ENCODE measurements around the gene LRP8.

The LRP8 gene

DNA sequence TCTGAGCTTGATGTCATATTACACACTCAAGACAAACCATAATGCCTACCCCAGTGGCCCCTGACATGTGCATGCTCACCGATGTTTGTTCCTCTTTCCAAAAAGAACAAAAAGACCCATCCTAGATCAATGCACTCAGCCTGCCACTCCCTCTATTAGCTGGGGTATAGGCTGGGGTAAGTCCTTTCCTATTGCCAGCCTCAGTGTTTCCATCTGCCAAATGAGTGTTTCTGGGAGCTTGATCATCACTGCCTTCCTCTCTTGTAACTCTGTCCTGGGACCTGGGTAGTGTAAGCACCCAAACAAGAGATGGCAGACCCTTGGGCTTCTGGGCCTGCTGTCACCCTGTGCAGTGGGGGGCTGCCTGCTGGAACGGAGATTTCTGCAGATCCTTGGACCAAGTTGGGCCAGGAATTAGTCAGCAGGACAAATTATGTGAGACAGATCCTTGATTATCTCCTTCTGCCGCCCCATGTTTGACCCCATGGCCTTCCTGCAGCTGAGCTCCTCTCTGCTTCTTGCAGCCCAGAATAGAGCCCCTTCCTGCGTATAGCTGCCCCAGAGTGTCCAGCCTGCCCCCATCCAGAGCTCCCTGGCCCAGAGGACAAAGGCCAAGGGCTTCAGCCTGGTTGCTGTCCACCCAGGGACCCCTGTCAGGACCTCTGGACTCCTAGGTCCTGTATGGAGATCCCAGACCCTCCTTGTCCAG lies 31.5 kb upstream of the LRP8 start:
- DNase-seq, result no peak

GRCh38 chr1:53356637-53357036 lies 28.8 kb upstream of the LRP8 start:
- DNase-seq, result no peak

- no peak for DNase-seq
These were observed 26.2 kb upstream of the LRP8 start for GRCh38 chr1:53354119-53354518.

- DNase-seq, result no peak
These were observed 24.7 kb upstream of the LRP8 start for GRCh38 chr1:53352561-53352960.

DNA sequence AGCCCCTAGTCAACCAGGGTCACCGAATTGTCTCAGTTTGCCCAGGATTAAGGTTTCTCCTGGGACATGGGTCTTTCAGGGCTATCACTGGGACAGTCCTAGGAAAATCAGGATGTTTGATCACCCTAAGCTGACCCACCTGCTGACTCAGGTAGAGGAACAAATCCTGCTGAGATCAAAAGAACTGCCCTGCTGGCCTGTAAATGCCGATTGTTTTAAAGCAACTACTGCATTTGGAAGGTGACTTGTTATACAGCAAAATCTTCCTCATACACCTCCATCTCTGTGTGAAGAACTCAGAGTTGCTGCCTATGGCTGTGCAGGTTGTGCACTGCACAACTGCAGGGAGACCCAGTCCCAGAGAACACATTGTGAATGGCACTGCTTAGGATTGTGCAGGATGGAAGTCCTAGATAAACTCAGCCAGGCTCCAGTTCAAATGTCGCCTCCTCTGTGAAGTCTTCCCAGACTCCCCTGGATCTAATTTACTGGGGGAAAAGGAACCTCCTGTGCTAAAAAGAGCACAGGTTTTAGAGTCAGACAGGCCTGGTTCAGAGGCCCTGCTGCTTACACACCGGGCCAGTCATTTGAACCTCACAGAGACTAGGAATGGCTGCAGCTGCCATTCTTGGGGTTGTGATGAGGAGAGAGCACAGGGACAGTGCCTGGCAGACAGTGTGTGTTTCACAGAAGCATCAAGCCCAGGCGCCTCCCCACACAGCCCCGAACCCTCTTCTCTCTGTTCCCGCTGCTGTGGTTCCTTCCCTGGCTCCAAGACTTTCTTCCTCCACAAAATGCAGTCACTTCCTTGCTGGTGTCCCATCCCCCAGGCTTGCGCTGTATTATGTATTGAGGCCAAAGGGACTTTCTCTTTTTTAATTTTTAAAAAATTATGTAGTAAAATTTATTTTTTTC lies 23.2 kb upstream of the LRP8 start:
- no peak for DNase-seq

DNA sequence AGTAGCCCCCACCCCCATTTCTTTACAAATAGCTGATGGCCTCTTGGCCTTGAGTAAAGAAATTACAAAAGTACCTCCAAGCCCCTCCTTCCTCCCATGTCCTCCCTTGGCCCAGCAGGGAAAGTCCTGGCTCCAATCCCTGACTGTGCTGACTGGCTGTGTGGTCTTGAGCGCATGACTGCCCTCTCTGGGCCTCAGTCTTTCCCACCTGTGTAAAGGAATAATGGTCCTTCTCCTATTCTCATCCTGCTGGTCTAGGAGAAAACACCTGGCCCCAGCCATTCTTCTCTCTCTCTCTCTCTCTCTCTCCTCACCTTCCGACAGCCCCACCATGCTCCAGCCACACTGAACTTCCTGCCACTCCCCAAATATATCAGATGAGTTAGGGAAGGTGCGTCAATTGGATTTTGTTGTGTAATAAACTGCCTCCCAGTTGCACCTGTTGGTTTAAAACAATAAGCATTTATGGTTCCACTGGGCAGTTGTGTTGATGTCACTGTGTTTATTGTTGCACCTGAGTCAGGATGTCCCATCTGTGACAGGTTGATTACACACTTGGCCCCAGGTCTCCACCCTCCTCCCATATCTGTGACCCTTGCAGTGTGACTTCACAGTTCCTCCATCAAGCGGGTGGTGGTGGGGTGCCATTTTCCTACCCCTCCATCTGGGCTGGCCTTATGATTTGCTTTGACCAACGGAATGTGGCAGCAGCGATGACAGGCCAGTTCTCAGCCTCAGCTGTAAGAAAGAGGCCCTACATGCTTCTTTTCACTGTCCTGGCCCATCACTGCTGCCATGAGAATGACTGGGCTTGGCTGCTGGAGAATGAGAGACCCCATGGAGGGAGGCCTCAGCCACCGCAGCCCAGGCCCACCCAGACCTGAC lies 22.3 kb upstream of the LRP8 start:
- no peak for DNase-seq

DNA sequence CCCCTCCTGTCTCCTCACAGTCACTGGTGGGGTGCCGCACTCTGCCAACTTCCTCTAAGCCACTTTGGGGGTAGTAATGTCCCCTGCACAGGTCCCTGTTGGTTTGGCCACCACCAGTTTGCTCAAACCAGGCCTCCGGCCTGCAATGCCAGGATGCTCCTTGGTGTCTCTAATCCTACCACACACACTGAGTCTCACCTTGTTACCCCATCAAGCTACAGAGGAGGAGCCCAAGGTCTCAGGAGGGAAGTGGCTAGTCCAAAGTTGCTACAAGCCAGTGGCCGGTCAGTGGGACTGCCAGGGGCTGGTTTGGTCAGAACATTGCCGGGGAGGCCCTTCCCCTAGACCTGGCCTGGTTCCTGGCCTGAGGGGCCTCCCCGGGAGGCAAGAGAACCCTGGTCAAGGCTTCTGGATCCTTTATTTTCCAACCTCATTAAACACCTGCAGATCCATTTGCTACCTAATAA lies 21.5 kb upstream of the LRP8 start:
- no peak for DNase-seq

DNA sequence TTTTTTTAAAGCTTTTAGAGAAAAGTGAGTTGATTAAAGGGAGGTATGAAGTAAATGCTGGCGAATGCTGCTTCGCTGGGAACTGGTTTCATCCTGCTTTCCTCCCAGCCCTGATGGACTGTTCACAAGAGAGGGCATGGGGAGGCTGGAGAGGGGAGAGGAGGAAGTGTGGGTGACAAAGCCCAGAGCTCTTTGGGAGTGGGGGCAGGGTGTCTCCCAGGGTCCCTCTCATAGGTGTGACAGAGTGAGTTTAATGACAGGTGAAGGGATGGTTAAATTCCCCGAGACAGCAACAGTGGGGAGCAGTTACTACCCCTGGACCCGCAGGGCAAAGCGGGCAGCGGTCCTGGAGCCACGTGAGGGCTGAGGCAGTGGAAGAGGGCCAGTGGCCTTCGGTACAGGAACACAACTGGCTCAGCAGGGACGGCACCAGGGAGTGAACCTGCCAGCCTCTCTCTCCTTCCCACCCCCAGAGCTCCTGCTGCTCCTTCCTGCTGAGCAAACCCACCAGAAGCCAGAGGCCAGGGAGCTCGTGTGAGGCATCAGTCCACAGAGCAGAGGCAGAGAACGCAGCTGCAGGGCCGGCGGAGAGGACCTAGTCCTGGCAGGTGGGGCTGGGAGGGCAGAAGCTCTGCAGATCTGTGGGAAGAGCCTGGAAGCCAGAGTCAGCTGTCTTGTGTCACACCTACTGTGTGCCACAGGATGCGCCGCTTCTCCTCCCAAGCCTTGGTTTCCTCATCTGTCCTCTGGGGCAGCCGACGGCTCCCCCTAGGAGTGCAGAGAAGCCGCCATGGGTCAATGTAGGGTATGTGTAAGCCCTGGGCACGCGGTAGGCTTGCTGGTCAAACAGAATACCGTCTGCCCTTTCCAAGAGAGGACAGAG lies 20.9 kb upstream of the LRP8 start:
- no peak for DNase-seq

DNA sequence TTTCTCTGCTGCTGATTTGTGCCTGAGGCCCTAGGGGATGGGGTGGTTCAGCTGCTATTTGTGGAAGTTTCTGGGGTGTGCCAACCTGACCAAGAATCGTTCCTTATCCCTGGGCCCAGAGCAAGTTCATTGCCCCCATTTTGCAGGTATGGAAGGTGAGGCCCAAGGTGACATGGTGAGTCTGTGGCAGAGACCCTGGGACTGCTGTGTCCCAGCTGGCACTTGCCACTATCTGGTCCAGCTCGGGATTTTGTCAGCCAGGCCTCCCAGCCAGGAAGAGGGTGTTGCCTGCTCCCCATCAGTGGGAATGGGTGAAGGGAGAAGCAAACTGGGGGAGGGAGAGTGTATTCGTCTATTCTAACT lies 18.9 kb upstream of the LRP8 start:
- DNase-seq, result no peak

- DNase-seq, result no peak
These were observed 18.3 kb upstream of the LRP8 start for GRCh38 chr1:53345996-53346813.

- DNase-seq, result no peak
These were observed 17.3 kb upstream of the LRP8 start for GRCh38 chr1:53344921-53345838.

DNA sequence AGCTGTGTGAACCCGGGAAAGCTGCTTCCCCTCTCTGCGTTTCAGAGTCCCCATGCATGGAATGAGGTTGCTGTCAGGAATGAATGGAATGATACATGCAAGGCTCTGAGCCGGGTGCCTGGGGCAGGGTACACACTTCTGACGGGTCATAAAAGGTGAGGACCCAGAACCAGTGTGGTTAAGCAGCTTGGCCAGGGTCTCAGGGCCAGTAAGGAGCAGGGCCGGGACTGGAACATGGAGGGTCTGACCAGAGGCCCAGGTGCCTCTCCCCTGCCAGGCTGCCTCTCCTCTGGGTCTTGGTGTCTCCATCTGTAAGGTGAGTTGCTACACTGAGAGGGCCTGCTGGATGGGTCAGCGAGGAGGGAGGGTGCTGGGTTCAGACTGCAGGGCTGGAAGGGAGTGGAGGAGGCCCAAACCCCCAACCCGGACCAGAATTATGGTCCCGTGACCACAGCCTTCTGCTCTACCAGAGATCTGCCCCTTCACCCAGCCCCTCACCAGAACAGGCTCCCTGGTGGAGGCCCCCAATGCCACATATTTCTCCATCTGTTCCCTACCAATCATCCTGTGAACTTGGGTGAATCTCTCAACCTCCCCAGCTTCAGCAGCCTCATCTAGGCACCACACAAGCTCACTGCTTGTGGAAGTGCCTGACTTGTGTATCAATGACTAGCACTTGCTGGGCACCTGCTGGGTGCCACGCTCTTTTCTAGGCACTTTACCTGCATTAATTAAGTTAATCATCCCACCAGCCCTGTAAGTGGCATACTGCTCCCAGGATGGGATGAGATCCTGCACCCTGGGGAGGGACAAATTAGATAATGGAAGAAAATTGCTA lies 16.2 kb upstream of the LRP8 start:
- DNase-seq, result no peak

- no peak for DNase-seq
These were observed 15.0 kb upstream of the LRP8 start for GRCh38 chr1:53342735-53343470.

GRCh38 chr1:53341961-53342707 lies 14.3 kb upstream of the LRP8 start:
- DNase-seq, result no peak

- DNase-seq, result no peak
These were observed 13.6 kb upstream of the LRP8 start for GRCh38 chr1:53341521-53341895.

DNA sequence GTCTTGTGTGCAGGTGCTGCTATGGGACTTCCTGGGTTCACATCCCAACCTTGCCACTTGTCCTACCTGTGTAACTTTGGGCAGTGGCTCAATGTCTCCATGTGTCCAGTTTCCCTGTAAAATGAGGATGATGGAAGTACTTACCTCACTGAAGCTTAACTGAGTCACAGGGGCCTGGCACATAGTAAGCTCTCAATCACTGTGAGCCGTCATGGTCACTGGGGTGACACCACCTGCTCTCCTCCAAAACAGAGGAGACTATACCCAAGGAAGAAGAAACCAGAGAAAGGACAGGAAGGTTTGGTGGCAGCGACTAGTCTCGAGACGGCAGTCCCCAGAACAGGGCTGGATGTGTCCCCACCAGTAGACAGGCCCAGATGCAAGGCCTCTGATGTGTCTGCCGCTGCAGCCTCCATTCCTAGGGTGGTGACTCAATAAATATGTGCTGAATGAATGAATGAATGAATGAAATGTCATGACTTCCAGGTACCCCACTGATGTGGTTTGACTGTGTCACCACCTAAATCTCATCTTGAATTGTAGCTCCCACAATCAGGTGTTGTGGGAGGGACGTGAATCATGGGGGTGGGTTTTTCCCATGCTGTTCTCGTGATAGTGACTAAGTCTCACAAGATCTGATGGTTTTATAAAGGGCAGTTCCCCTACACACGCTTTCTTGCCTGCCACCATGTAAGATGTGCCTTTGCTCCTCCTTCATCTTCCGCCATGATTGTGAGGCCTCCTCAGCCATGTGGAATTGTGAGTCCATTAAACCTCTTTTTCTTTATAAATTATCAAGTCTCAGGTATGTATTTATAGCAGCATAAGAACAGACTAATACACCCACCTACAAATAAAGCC lies 13.0 kb upstream of the LRP8 start:
- no peak for DNase-seq

All from NCI-H1092 treated with DMSO at 0.1 percent for 48 hours (cell line).